HG03439 (cell line): ENCODE data around the gene PRKG1.

Experiments
- ATAC-seq: cut with Tn5 transposase; IDR thresholded peaks from one replicate; pipeline ENCODE4 v1.9.1; 2021; ENCODE audit warnings: mild to moderate bottlenecking, moderate library complexity; ENCODE audit not compliant: unreplicated experiment

PRKG1 gene

GRCh38 chr10:51838471-51838870 lies 764.2 kb downstream of the PRKG1 start:
- ATAC-seq, result no peak

DNA sequence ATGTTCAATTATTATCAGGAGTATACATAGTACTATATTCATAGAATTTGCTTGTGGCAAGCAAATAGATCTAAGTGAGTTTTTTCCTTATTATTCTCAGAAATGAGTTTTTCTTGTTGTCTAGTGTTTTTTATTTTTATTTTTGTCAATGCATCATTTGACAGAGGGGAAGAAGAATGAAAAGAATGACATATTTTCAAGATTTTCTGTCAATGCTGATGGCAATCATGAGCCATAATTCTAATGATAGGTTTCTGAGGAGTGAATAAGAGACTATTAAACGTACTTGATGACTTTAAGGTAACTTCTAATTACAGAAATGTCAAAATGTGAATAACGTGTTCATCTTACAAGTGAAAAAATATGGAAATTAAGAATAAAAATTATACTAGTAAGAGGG lies 769.7 kb downstream of the PRKG1 start:
- ATAC-seq, result no peak

GRCh38 chr10:51846856-51847506 lies 772.7 kb downstream of the PRKG1 start:
- ATAC-seq, result peak; percentile 65

GRCh38 chr10:51852297-51852696 lies 778.0 kb downstream of the PRKG1 start:
- ATAC-seq, result no peak

GRCh38 chr10:51857305-51857704 lies 783.0 kb downstream of the PRKG1 start:
- ATAC-seq, result no peak

DNA sequence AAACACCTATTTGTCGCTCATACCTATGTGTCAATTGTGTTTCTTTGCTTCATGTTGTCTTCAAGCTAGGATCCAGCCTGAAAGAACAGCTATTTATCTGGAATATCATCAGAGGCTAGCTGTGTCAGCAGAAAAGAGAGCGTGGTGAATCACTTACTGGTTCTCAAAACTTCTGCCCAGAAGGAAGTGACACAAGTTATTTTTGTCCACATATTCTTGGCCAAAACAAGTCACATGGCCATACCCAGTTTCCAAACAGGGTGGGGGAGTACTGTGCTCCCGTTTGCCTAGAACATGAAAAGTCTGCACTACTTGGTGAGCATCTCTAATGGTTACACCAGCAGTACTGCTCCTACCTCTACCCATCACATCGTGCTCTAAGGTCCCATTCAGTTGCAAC lies 786.0 kb downstream of the PRKG1 start:
- ATAC-seq, result no peak

DNA sequence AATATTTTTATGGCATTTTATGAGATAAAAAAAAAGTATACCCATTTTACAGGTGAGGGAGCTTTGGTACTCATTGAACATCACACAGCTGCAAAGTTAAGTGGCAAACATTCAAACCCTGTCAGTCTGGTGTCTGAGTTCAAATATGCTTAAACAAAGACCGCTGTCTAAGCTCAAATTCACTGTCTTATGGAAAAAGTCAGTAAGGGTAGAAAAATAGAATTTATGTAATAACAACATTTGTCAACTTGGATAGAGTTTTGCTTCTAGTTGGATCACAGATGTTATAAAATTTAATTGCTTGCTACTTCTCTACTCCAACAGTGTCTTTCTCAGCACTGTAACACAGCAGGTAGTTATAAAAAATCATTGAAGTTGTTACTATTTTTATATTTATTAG lies 786.8 kb downstream of the PRKG1 start:
- no peak for ATAC-seq

DNA sequence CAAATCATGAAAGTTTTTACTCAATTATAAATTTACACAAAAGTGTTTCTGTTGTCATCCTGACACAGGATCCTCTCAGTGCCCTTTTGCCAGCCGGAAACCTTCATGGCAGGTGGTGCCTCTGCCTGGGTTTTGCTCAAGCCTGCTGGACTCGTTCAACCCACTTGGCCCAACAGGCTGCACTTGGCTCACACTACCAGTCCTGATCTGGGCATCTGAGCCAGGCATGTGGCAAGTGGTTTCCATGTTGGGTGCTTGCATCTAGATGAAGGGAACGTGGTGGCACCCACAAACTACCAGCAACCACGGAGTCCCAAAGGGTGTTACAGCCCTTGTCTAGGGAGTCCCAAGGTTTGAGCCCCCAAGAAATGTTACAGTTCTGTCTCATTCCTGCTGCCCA lies 787.4 kb downstream of the PRKG1 start:
- no peak for ATAC-seq

GRCh38 chr10:51862149-51862548 lies 787.9 kb downstream of the PRKG1 start:
- ATAC-seq, result no peak

- ATAC-seq, result no peak
These were observed 793.7 kb downstream of the PRKG1 start for GRCh38 chr10:51867956-51868355.

DNA sequence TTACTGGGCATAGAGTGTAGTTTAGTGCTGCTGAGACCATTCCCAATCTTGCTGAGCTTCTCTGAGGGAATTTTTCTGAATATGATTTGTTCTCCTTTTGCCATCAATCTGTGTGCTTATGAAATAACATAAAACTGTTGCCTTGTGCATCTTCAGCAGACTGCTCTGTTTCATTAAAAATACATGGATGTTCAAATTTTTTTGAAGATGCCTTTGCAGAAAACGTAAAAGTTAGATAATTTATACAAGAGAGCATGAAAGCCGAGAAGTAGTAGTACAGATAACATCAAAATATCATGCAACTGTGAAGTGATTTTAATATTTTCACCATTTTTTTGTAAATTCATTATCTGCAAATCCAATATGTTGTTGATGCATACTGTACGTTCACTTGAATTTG lies 799.8 kb downstream of the PRKG1 start:
- no peak for ATAC-seq

- no peak for ATAC-seq
These were observed 801.3 kb downstream of the PRKG1 start for GRCh38 chr10:51875610-51876009.

- ATAC-seq, result no peak
These were observed 802.2 kb downstream of the PRKG1 start for GRCh38 chr10:51876503-51876902.

- no peak for ATAC-seq
These were observed 802.7 kb downstream of the PRKG1 start for GRCh38 chr10:51876979-51877378.

DNA sequence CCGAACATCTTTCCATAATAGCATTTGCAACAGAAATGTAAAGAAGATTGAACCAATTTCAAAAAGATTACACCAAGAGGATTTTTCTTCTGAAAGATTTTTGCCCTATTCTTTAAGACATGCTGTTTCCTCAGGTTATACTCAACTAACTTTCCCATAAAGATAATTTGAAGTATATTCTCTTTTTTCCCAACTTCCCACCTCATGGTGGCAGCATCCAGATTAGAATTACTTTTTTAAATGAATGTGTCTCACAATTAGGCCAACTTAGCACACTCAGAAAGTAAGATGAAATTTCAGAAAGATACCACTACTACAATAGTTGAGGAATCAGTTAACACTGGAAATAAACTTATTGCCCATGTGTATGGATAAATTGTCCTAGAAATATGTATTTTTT lies 803.3 kb downstream of the PRKG1 start:
- no peak for ATAC-seq

DNA sequence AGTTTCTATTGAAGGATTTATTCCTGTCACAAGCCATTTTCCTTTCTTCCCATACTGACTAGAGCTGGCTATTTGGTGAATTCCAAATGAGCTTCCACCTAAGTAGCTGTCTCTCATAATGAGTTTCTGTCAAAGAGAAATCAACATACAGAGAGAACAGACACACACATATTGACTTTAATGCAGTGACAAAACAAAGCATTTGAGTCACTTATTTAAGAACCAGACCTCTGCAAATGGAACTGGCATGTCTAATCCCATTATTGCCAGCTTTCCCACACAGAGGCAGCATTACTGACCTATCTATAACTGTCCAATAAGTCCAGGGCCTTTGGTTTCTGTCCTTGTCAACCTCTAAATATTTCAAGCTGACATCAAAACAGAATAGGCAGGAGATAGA lies 804.4 kb downstream of the PRKG1 start:
- peak; percentile 24 for ATAC-seq

DNA sequence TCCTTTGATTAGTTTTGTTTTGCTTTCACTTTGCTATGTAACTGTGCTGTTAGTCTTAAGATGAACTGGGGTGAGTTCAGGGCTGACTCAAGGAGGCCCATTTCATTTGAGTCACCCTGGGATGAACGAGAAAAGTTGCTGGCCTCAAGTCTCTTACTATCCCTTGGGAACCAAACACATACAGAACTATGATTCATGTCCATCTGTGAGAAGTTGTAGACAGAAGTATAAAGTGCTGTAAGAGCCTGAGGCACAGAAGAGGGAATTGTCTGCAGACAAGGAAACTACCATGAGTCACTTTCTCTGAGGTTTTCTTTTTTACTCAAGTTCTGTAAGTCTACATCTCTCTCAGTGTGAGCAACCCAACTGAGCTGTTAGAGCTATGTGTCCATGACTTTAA lies 805.0 kb downstream of the PRKG1 start:
- peak; percentile 92 for ATAC-seq

GRCh38 chr10:51881213-51881612 lies 806.9 kb downstream of the PRKG1 start:
- no peak for ATAC-seq

- no peak for ATAC-seq
These were observed 812.3 kb downstream of the PRKG1 start for GRCh38 chr10:51886438-51887068.

DNA sequence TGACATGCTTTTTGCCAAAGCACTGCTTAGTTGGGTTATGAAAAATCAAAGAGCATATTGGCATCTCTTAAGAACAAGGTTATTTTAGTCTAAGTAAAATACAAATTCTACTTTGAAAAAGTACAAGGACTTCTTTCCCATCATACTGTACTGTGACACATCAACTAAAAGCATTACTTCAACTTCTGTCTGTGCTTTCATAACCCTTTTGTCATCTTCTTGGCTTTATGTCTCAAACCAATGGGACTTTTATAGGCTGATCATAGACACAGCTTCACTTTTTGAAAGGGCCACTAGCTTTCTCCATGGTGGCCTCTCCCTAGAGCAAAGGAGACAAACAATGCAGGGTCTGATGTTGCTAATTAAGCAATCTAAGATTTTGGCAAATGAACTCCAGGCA lies 814.0 kb downstream of the PRKG1 start:
- no peak for ATAC-seq

- no peak for ATAC-seq
These were observed 818.0 kb downstream of the PRKG1 start for GRCh38 chr10:51892313-51892712.

GRCh38 chr10:51892965-51893658 lies 818.8 kb downstream of the PRKG1 start:
- peak; percentile 73 for ATAC-seq
